ENCODE measurements around the gene DCP1A. TPM values are rescaled to one million over a fixed set of nuclear protein-coding genes. Genes with fewer than 3 reads are reported as not detected.
"Not testable (repeated sequence)": the region's sequence is repeated elsewhere in the genome, so short reads cannot be mapped to it uniquely, and the experiment has no call there.

DCP1A gene
- total and polyA plus RNA-seq, 5 experiments from 2014 or later = 36.4 to 80.5 (median 68.5) TPM

DNA sequence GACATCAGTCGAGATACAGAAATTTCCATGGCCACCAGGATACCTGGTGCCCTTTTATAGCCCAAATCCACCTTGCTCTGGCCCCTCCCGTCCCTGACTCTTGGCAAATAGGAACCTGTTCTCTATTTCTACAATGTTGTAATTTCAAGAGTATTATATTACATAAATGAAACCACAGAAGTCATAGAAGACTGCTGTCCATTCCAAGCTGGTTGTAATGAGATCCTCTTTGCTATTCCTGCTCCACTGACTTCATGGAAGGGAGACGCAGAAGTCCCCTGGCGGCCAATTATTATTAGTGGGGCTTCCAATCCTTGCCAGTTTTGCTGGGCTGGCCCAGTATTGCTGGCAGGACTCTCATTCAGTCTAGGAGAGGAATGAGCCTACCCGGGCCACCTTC lies 26.6 kb downstream of the DCP1A start:
- POLR2A ChIA-PET = no interaction called here

DNA sequence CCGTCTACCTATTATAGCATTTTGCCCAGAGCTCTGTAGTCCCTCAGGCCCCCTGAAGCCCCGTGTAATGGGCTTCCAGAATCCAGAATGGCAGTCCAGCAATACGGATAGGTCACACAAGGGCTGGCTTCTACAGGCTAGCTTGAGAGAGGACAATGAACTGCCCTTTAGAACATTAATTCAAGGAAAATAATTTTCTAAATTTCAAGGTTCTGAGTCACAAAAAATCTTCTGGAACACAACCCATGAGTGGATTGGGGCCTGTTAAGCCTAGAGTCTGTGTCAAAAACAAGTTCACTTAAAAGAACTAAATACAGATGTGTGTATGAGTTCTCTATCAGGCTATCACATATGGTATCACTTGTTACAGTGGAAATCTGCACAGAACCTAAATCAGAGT lies 28.8 kb downstream of the DCP1A start:
- no peak for DNase-seq
- POLR2A ChIA-PET = no interaction called here
- no peaks in the 10 kb centered on the region for H3K27me3 Mint-ChIP-seq

More for the DNA sequence above, 26.6 kb downstream of the DCP1A start:
- Mint-ChIP-seq H3K9me3 (no peaks in the 10 kb centered on the region), H3K27ac (peak overlapping the region in 3 of 10 donors; percentile 19 to 71 (median 66)), H3K4me1 (peaks cover 10 to 20% (median 18%) of the 10 kb centered on the region in 4 donors), H3K27me3 (no peaks in the 10 kb centered on the region), H3K4me3 (no peak overlapping the region), H3K36me3 (peaks cover 0 to 61% (median 4%) of the 10 kb centered on the region in 3 donors)
- ATAC-seq = no peak
- DNase-seq = no peak

DNA sequence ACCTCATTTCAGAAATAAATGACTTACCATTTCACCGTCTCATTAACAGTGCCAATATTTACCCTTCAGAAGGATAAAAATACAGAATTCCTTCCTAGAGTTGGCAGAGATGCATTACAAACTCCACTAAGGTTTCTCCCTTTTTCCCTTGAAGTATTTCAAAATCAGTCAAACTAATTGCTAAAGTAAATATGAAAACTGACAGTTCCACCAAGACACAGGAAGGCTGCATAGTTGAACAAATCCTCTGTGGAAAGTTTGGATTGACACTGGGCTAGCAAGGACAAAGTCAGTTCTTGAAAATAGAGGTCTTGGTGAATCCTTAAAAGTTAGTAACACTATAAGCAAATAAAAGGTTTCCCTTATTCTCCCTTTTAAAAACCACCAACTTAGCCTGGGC lies 34.5 kb downstream of the DCP1A start:
- H3K9me3 Mint-ChIP-seq = no peaks in the 10 kb centered on the region
- DNase-seq (no peak), ATAC-seq (no peak)
- no peaks in the 10 kb centered on the region for H3K27me3 Mint-ChIP-seq
- H3K36me3 Mint-ChIP-seq = peaks cover 0 to 80% (median 22%) of the 10 kb centered on the region in 3 donors
- no peak overlapping the region for H3K4me3 Mint-ChIP-seq
- peak overlapping the region in 2 of 10 donors; percentile 39 to 61 for H3K27ac Mint-ChIP-seq
- peaks cover 0 to 6% (median 3%) of the 10 kb centered on the region in 4 donors for H3K4me1 Mint-ChIP-seq
- POLR2A ChIA-PET = no interaction called here

More for the DNA sequence above, 28.8 kb downstream of the DCP1A start:
- Mint-ChIP-seq H3K4me3 (no peak overlapping the region), H3K36me3 (peaks cover 0 to 68% (median 4%) of the 10 kb centered on the region in 3 donors), H3K4me1 (peaks cover 6 to 13% (median 6%) of the 10 kb centered on the region in 4 donors), H3K27ac (no peak overlapping the region), H3K9me3 (no peaks in the 10 kb centered on the region)
- ATAC-seq = no peak

DNA sequence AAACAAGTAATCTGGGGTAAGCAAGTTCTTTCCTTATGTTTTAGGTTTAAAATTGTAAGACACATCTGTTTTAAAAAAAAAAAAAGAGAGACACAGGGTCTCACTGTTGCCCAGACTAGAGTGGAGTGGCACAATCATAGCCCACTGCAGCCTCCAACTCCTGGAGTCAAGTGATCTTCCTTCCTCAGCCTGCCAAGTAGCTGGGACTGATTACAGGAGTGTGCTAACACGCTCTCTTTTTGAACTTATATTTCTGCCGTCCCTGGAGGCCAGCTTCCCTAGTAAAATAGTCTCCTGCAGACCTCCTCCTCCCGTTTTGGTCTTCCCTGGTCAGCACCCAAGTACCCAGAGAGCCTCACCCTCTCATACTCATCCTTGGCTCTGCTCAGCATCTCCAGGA lies 35.5 kb downstream of the DCP1A start:
- Mint-ChIP-seq H3K27ac (peak overlapping the region in 1 of 10 donors; percentile 68), H3K36me3 (peaks cover 0 to 80% (median 23%) of the 10 kb centered on the region in 3 donors), H3K4me3 (no peak overlapping the region), H3K9me3 (no peaks in the 10 kb centered on the region), H3K4me1 (peaks cover 0 to 6% (median 3%) of the 10 kb centered on the region in 4 donors), H3K27me3 (no peaks in the 10 kb centered on the region)
- POLR2A ChIA-PET = no interaction called here
- DNase-seq (no peak), ATAC-seq (no peak)

DNA sequence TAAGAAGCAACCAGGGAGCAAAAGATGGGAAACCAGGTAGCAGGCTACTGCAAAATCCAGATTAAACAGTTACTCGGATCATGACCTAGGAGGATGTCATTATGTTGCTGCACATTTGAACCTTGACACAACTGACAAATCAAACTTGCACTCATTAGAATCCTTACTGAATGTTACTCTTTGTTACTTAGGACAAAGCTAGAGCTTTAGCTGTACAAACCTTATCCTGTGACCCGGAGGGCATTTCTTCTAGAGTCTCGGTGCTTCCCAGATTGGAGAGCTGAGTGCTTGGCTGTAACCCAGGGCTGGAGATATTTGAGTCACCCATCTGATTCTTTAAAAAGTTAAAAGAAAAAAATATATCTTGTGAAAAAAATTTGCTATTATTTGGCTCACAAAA lies 43.4 kb downstream of the DCP1A start:
- Mint-ChIP-seq H3K9me3 (no peaks in the 10 kb centered on the region), H3K4me3 (no peak overlapping the region), H3K36me3 (peaks cover 4 to 66% (median 13%) of the 10 kb centered on the region in 3 donors), H3K27ac (peak overlapping the region in 6 of 10 donors; percentile 9 to 81 (median 46)), H3K27me3 (no peaks in the 10 kb centered on the region), H3K4me1 (peaks cover 0 to 3% (median under 1%) of the 10 kb centered on the region in 4 donors)
- DNase-seq (no peak), ATAC-seq (no peak)
- POLR2A ChIA-PET = no interaction called here

DNA sequence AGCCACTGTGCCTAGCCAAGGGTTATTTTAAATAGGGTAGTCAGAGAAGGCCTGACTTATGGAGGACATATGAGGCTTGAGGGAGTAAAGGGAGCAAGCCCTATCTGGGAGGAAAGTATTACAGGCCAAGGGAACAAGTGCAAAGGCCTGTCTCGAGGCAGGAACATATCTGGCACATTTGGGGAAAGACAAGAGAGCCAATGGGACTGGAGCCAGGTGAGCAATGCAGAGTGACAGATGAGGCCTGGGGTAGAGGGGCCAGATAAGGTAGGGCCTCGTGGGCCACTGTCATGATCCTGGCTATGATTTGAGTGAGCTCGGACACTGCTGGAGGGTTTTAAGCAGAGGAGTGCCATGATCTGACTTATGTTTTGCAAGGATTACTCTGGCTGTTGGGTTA lies 43.8 kb downstream of the DCP1A start:
- no peak for ATAC-seq
- DNase-seq = no peak
- Mint-ChIP-seq H3K36me3 (peaks cover 4 to 63% (median 13%) of the 10 kb centered on the region in 3 donors), H3K9me3 (no peaks in the 10 kb centered on the region), H3K4me3 (no peak overlapping the region), H3K27ac (peak overlapping the region in 5 of 10 donors; percentile 9 to 82 (median 25)), H3K4me1 (peaks cover 0 to 3% (median under 1%) of the 10 kb centered on the region in 4 donors), H3K27me3 (no peaks in the 10 kb centered on the region)
- POLR2A ChIA-PET = no interaction called here

DNA sequence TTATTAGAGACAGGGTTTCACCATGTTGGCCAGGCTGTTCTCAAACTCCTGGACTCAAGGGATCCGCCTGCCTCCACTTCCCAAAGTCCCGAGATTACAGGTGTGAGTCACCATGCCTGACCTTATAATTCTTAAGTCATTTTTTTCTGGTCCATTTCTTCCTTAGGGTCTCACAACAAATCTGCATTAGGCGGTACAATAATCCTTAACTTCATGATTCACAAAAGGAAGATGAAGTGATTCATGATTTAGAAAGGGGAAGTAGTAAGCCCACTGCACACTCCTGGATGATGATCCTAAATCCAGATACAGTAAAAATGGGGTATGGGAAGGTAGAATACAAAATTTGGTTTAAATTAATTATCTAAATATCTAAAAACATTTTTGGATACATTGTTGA lies 46.5 kb downstream of the DCP1A start:
- Mint-ChIP-seq H3K27ac (peak overlapping the region in 2 of 10 donors; percentile 26 to 43), H3K4me1 (peaks cover 0 to 3% (median under 1%) of the 10 kb centered on the region in 4 donors), H3K9me3 (no peaks in the 10 kb centered on the region), H3K27me3 (no peaks in the 10 kb centered on the region), H3K4me3 (no peak overlapping the region), H3K36me3 (peaks cover 4 to 69% (median 11%) of the 10 kb centered on the region in 3 donors)
- no peak for DNase-seq
- no peak for ATAC-seq
- POLR2A ChIA-PET = interaction anchor here (1.4 kb wide), 1 partner anchor 47 kb away, joined by 8 read pairs; the partner anchor contains the start of gene DCP1A

DNA sequence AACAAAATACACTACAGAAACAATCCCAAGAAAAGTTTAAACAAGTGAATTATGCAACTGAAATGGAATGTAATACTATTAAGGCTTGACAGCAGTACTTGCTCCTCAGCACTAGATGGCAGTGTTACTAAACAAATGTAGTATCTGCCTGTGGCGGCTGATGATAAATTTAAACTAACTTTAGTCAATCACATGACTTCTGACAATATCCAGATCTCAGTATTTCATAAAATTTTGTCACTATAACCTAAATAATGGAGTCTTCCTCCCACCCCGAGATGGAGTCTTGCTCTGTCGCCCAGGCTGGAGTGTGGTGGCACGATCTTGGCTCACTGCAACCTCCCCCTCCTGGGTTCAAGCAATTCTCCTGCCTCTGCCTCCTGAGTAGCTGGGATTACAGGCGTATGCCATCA lies 47.7 kb downstream of the DCP1A start:
- H3K4me1 Mint-ChIP-seq, H3K27me3 Mint-ChIP-seq, H3K9me3 Mint-ChIP-seq, H3K4me3 Mint-ChIP-seq: not testable (repeated sequence)
- Mint-ChIP-seq H3K27ac (peak overlapping the region in 2 of 10 donors; percentile 18 to 70), H3K36me3 (peaks cover 4 to 68% (median 11%) of the 10 kb centered on the region in 3 donors)
- DNase-seq = peak in 4 of 10 donors; percentile 19 to 62 (median 56)
- POLR2A ChIA-PET = interaction anchor here (1.4 kb wide), 1 partner anchor 48 kb away, joined by 8 read pairs; the partner anchor contains the start of gene DCP1A
- peak; percentile 76 to 87 for ATAC-seq

DNA sequence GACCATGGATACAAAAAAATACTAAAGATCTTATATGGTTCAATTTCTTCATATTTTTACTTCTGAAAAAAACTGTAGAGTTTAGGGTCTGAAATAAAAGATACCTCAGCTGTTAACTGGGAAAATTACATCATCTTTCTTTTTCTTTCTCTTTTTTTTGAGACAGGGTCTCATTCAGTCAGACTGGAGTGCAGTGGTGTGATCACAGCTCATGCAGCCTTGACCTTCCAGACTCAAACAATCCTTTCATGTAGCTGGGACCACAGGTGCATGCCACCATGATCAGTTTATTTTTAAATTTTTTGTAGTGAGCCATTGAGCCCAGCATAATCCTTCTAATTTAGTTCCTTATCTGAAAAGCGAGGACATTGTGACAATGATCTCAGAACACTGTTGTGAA lies 51.9 kb downstream of the DCP1A start:
- no peak overlapping the region for H3K27ac Mint-ChIP-seq
- H3K4me3 Mint-ChIP-seq = no peak overlapping the region
- ATAC-seq = no peak
- peaks cover 4 to 60% (median 9%) of the 10 kb centered on the region in 3 donors for H3K36me3 Mint-ChIP-seq
- DNase-seq = no peak
- POLR2A ChIA-PET = no interaction called here
- H3K4me1 Mint-ChIP-seq = peaks cover 0 to 10% (median under 1%) of the 10 kb centered on the region in 4 donors
- H3K9me3 Mint-ChIP-seq = no peaks in the 10 kb centered on the region
- H3K27me3 Mint-ChIP-seq = no peaks in the 10 kb centered on the region

DNA sequence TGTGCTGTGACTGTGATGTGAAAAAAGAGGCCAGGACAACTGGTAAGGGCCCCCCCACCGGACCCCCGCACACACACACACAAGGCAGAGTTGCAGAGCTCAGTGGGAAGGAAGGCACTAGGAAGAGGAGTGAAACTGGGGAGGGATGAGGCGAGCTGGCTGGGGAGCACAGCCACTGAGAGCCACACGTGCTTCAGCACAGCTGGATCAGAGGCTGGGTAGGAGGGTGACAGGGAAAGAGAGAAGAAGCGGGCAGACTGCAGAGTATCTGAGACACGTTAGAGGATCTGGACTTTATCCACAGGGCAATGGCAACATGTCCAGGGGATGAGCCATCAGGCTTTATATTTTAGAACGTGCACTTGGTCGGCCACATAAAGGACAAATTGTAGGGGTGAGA lies 53.5 kb downstream of the DCP1A start:
- ATAC-seq (no peak), DNase-seq (no peak)
- H3K36me3 Mint-ChIP-seq = peaks cover 0 to 57% (median 4%) of the 10 kb centered on the region in 3 donors
- no peaks in the 10 kb centered on the region for H3K27me3 Mint-ChIP-seq
- peak overlapping the region in 5 of 10 donors; percentile 34 to 72 (median 61) for H3K27ac Mint-ChIP-seq
- POLR2A ChIA-PET = interaction anchor here (0.6 kb wide), 1 partner anchor 13 kb away, joined by 3 read pairs; no protein-coding TSS in a partner anchor
- H3K4me1 Mint-ChIP-seq = peaks cover 0 to 8% (median 0%) of the 10 kb centered on the region in 4 donors
- H3K4me3 Mint-ChIP-seq = no peak overlapping the region
- H3K9me3 Mint-ChIP-seq = no peaks in the 10 kb centered on the region

DNA sequence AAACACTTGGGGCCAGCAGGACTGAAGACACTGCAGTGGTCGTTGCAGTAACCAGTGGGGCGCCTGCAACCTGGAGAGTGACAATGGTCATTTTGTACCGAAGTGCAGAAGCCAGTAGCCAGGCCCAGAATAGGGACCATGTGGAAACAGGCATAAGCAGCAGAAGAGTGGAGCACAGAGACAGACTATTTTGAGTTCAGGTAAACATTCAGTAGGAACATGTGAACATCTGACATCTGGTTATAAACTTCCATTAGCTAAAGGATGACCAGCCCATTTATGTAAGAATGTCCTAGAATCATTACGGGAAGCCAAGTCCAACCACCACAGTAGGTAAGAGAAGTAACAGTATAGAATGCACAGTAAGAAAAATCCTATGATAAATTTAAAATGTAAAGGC lies 59.1 kb downstream of the DCP1A start:
- POLR2A ChIA-PET = no interaction called here
- no peak for DNase-seq
- Mint-ChIP-seq H3K9me3 (no peaks in the 10 kb centered on the region), H3K36me3 (peaks cover 0 to 72% (median 15%) of the 10 kb centered on the region in 3 donors), H3K27ac (peak overlapping the region in 3 of 10 donors; percentile 33 to 48 (median 33)), H3K4me1 (no peaks in the 10 kb centered on the region), H3K4me3 (no peak overlapping the region), H3K27me3 (no peaks in the 10 kb centered on the region)
- no peak for ATAC-seq

DNA sequence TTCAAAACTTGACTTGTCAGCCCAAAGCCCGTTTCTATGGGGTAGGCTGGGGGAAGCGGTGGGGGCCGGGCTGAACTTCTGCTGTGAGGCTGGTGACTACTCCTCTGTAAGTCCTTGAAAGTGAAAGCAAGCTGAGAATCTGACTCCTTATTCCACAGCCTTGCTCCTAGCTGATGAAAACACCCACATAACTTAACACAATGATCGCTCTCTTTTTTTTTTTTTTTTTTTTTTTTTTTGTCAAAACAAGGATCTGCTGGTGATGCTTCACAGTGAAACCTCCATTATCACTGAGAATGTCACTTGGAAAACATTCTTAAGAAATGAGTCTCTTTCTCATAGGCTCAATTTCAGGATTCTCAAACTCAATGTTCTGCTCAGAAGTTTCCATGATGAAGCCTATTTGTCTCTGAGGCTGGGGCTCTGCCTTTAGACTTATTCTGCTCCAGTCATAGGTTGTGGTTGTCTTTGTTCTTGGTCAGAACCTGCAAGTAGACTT lies 60.2 kb downstream of the DCP1A start:
- H3K36me3 Mint-ChIP-seq = peaks cover 0 to 68% (median 12%) of the 10 kb centered on the region in 3 donors
- H3K27ac Mint-ChIP-seq = peak overlapping the region in 3 of 10 donors; percentile 52 to 68 (median 53)
- POLR2A ChIA-PET = no interaction called here
- ATAC-seq (no peak), DNase-seq (no peak)
- no peaks in the 10 kb centered on the region for H3K9me3 Mint-ChIP-seq
- H3K27me3 Mint-ChIP-seq = no peaks in the 10 kb centered on the region
- no peaks in the 10 kb centered on the region for H3K4me1 Mint-ChIP-seq
- H3K4me3 Mint-ChIP-seq = no peak overlapping the region

DNA sequence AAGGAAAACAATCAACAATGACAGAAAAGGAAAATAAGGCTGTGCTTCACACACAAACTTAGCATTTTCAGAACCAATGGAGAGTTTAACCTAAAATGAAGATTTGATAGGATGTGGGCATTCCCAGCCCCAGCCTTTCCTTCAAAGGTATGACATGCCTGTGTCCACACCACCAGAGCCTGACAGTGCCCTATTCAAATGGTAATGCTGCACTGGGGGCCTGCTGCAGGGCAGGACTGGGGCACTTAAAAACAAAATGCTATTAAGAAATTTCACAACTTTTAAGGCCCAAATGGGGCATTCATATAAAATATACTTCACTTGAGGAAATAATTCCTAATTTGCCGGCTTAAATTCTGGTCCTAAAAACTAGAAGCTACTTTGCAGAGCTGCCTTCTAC lies 60.6 kb downstream of the DCP1A start:
- H3K9me3 Mint-ChIP-seq = no peaks in the 10 kb centered on the region
- ATAC-seq (no peak), DNase-seq (no peak)
- H3K36me3 Mint-ChIP-seq = peaks cover 0 to 64% (median 11%) of the 10 kb centered on the region in 3 donors
- POLR2A ChIA-PET = no interaction called here
- peak overlapping the region in 2 of 10 donors; percentile 52 to 53 for H3K27ac Mint-ChIP-seq
- H3K4me3 Mint-ChIP-seq = no peak overlapping the region
- H3K27me3 Mint-ChIP-seq = no peaks in the 10 kb centered on the region
- H3K4me1 Mint-ChIP-seq = no peaks in the 10 kb centered on the region
